Vagina (tissue), 2 donors: ENCODE data around the gene RCN2.

Experiments
- CTCF ChIP-seq, 3 experiments: fragments of 450-650 bp in 2 of 3; fragments of 200-600 bp in 1 of 3; sonication (generic) in 1 of 3; IDR thresholded peaks; one replicate each; pipeline ENCODE4 v1.5.1; 2017 to 2019; ENCODE audit warnings: antibody characterized with exemption in 3 of 3, mild to moderate bottlenecking in 2 of 3, moderate library complexity in 2 of 3
- POLR2AphosphoS5 ChIP-seq, 2 donors: sonication (generic); formaldehyde crosslinking; IDR thresholded peaks; one replicate each; pipeline ENCODE4 v1.9.0; 2017; ENCODE audit warnings: antibody characterized with exemption in 2 of 2, mild to moderate bottlenecking in 2 of 2, low read depth in 1 of 2; ENCODE audit not compliant: insufficient read depth in 1 of 2

- TF ChIP-seq CTCF (IDR thresholded peaks at IDR 0.05) (no peak), POLR2AphosphoS5 (IDR thresholded peaks at IDR 0.05; ENCODE audit: insufficient read depth in 1 of 2, low read depth in 1 of 2) (no peak)
These were observed 61.7 kb downstream of the RCN2 start for GRCh38 chr15:76993114-76993725.
